ENCODE results near the gene ACSM3. TPM values are rescaled to one million over a fixed set of nuclear protein-coding genes. Genes with fewer than 3 reads are reported as not detected.
A peak's percentile ranks its signal among the peaks of the same experiment; 100 is the strongest.
"Not testable (repeated sequence)": the region's sequence is repeated elsewhere in the genome, so short reads cannot be mapped to it uniquely, and the experiment has no call there.

ACSM3 gene
- total RNA-seq, 1 donor from 2014 or later, result 34.6 TPM

GRCh38 chr16:20805684-20806167 lies 41.9 kb downstream of the ACSM3 start:
- DNase-seq (ENCODE audit: low read depth), result not testable (repeated sequence)

- DNase-seq (ENCODE audit: low read depth), result peak; percentile 94
Observed at GRCh38 chr16:20806168-20807050, 42.6 kb downstream of the ACSM3 start, which contains the start of the genes ERI2 and REXO5. TSS of gene ERI2 (minus strand) at chr16:20806472. CDS start at chr16:20806430, 42 bp downstream. TSS of gene REXO5 (plus strand) at chr16:20806527. CDS start at chr16:20806954, 427 bp downstream.

GRCh38 chr16:20807862-20808261 lies 44.0 kb downstream of the ACSM3 start:
- DNase-seq (ENCODE audit: low read depth), result no peak

GRCh38 chr16:20811889-20812439 lies 48.1 kb downstream of the ACSM3 start:
- no peak for DNase-seq (ENCODE audit: low read depth)

GRCh38 chr16:20812510-20812909 lies 48.7 kb downstream of the ACSM3 start:
- no peak for DNase-seq (ENCODE audit: low read depth)

GRCh38 chr16:20814784-20815183 lies 51.0 kb downstream of the ACSM3 start:
- DNase-seq (ENCODE audit: low read depth), result peak; percentile 28

GRCh38 chr16:20818929-20819585 lies 55.2 kb downstream of the ACSM3 start:
- no peak for DNase-seq (ENCODE audit: low read depth)

GRCh38 chr16:20821682-20822081 lies 57.9 kb downstream of the ACSM3 start:
- no peak for DNase-seq (ENCODE audit: low read depth)

GRCh38 chr16:20822521-20823325 lies 58.9 kb downstream of the ACSM3 start:
- DNase-seq (ENCODE audit: low read depth), result no peak

GRCh38 chr16:20826039-20826566 lies 62.3 kb downstream of the ACSM3 start:
- DNase-seq (ENCODE audit: low read depth), result no peak

GRCh38 chr16:20829536-20829935 lies 65.7 kb downstream of the ACSM3 start:
- DNase-seq (ENCODE audit: low read depth), result no peak

- DNase-seq (ENCODE audit: low read depth), result no peak
Observed at GRCh38 chr16:20830372-20830771, 66.6 kb downstream of the ACSM3 start.

GRCh38 chr16:20833086-20833485 lies 69.3 kb downstream of the ACSM3 start:
- DNase-seq (ENCODE audit: low read depth), result no peak

GRCh38 chr16:20838240-20838639 lies 74.4 kb downstream of the ACSM3 start:
- no peak for DNase-seq (ENCODE audit: low read depth)

- no peak for DNase-seq (ENCODE audit: low read depth)
Observed at GRCh38 chr16:20839504-20839903, 75.7 kb downstream of the ACSM3 start.

GRCh38 chr16:20844054-20844453 lies 80.2 kb downstream of the ACSM3 start:
- DNase-seq (ENCODE audit: low read depth), result no peak

- DNase-seq (ENCODE audit: low read depth), result no peak
Observed at GRCh38 chr16:20844588-20844987, 80.8 kb downstream of the ACSM3 start.

GRCh38 chr16:20846030-20846429 lies 82.2 kb downstream of the ACSM3 start:
- no peak for DNase-seq (ENCODE audit: low read depth)

- DNase-seq (ENCODE audit: low read depth), result no peak
Observed at GRCh38 chr16:20846551-20846950, 82.7 kb downstream of the ACSM3 start.

All from renal cortical epithelial cell (primary cell).